ENCODE results near the gene MATCAP1. TPM values are rescaled to one million over a fixed set of nuclear protein-coding genes. Genes with fewer than 3 reads are reported as not detected.

The MATCAP1 gene
- total and polyA plus RNA-seq, 2 of the 4 experiments (the other 2 are of a cell fraction) = 8.2 to 43.9 TPM

GRCh38 chr16:67141391-67141790 is 42.4 kb downstream of the MATCAP1 start:
- Histone ChIP-seq H3K23ac (ENCODE audit: low read depth, low read length) (no peak overlapping the region), H4K91ac (ENCODE audit: insufficient read depth, low read depth, low read length) (no peak overlapping the region), H3K27me3 (ENCODE audit: control insufficient read depth, insufficient read depth, low read length) (no peaks in the 10 kb centered on the region), H2AFZ (replicated peaks; ENCODE audit: low read length, poor library complexity) (no peak overlapping the region), H3K4me3 (ENCODE audit: insufficient read depth, low read depth, low read length) (no peak overlapping the region), H2BK20ac (ENCODE audit: low read depth, low read length) (no peak overlapping the region), H2BK5ac (ENCODE audit: low read depth, low read length, poor library complexity, severe bottlenecking) (no peak overlapping the region), H3K9me3 (ENCODE audit: control insufficient read depth, insufficient read depth, low read length) (no peaks in the 10 kb centered on the region), H3K56ac (ENCODE audit: extremely low read depth, insufficient read depth, low read length) (no peak overlapping the region), H3K9ac (ENCODE audit: low read depth, low read length) (no peak overlapping the region), H3K14ac (replicated peaks; ENCODE audit: low read depth, low read length) (no peak overlapping the region), H3K27ac (ENCODE audit: insufficient read depth, low read length) (no peak overlapping the region), H4K20me1 (ENCODE audit: insufficient read depth, low read length) (no peaks in the 10 kb centered on the region; the same call in 1 of the 2 replicates), H4K8ac (ENCODE audit: low read depth in 2 of 2, low read length in 2 of 2) (no peak overlapping the region), H3K36me3 (ENCODE audit: control insufficient read depth, insufficient read depth, low read length) (peaks cover 63% of the 10 kb centered on the region), H2AK5ac (ENCODE audit: low read depth, low read length) (no peak overlapping the region), H3K9me1 (ENCODE audit: insufficient read depth, low read length) (no peaks in the 10 kb centered on the region; the same call in 1 of the 2 replicates), H4K5ac (ENCODE audit: low read depth, low read length) (no peak overlapping the region), H2AK9ac (replicated peaks; ENCODE audit: low read depth, low read length, poor library complexity) (no peak overlapping the region), H3K18ac (ENCODE audit: low read depth, low read length) (no peak overlapping the region), H3K4me1 (ENCODE audit: control insufficient read depth, insufficient read depth, low read length) (no peaks in the 10 kb centered on the region), H2BK120ac (ENCODE audit: low read depth, low read length) (no peak overlapping the region), H3K4me2 (ENCODE audit: low read depth, low read length) (no peak overlapping the region), H3K4ac (ENCODE audit: low read depth, low read length) (no peak overlapping the region), H2BK15ac (ENCODE audit: low read depth, low read length) (no peak overlapping the region), H3K79me1 (ENCODE audit: low read depth in 1 of 2, low read length in 2 of 2) (peaks cover 0 to 2% of the 10 kb centered on the region in 2 experiments; a peak in 1 of 4 replicates)
- no peak for ATAC-seq (ENCODE audit: low read depth)
- dilution Hi-C loops (cut with HindIII; ENCODE audit: low sequenced_read_pairs, unreplicated experiment) = no loop called here
- no peak for DNase-seq
- no peak for TF ChIP-seq BHLHE40 (IDR thresholded peaks at IDR 0.05; ENCODE audit: low read depth, low read length)
- no peak for TF ChIP-seq USF2 (IDR thresholded peaks at IDR 0.05; ENCODE audit: low read depth, low read length)
- TF ChIP-seq FOS (IDR thresholded peaks at IDR 0.05; ENCODE audit: low read depth, low read length) = no peak
- TF ChIP-seq RFX5 (IDR thresholded peaks at IDR 0.05; ENCODE audit: low read depth, low read length) = no peak
- no peak for TF ChIP-seq NFE2L2 (IDR thresholded peaks at IDR 0.05; ENCODE audit: low read depth, low read length)
- no peak for TF ChIP-seq CHD1 (IDR thresholded peaks at IDR 0.05; ENCODE audit: low read depth, low read length)
- TF ChIP-seq ELK1 (IDR thresholded peaks at IDR 0.05; ENCODE audit: borderline replicate concordance, low read depth, low read length) = no peak
- no peak for TF ChIP-seq SMC3 (IDR thresholded peaks at IDR 0.05; ENCODE audit: low read depth, low read length)
- TF ChIP-seq RAD21 (IDR thresholded peaks at IDR 0.05; ENCODE audit: low read length) = no peak
- no peak for TF ChIP-seq MAZ (IDR thresholded peaks at IDR 0.05; ENCODE audit: borderline replicate concordance, low read depth, low read length)
- TF ChIP-seq RCOR1 (IDR thresholded peaks at IDR 0.05; ENCODE audit: insufficient replicate concordance, low read length) = no peak
- no peak for TF ChIP-seq CEBPB (IDR thresholded peaks at IDR 0.05; ENCODE audit: low read depth, low read length)
- TF ChIP-seq MAFK (IDR thresholded peaks at IDR 0.05; ENCODE audit: low read depth, low read length) = no peak
- TF ChIP-seq POLR2A (IDR thresholded peaks at IDR 0.05; ENCODE audit: low read depth, low read length) = no peak
- no peak for TF ChIP-seq MXI1 (IDR thresholded peaks at IDR 0.05; ENCODE audit: borderline replicate concordance, low read depth, low read length)
- no peak for TF ChIP-seq CTCF (conservative IDR thresholded peaks at IDR 0.05; ENCODE audit: low read depth, low read length)
- no TSS peak for BruUV-seq (replicated peaks)
- ChIA-PET CTCF (no interaction called here), POLR2A (ENCODE audit: unreplicated experiment) (no interaction called here)
- intact Hi-C loops (cut with micrococcal nuclease) = no loop called here
- in situ Hi-C loops (cut with MboI; ENCODE audit: low sequenced_read_pairs) = no loop called here
- 98% methylated on average over 7 of the region's 13 CpGs; no CpG with 5 or more reads in 1 of the 2 experiments for WGBS, 2 experiments (ENCODE audit: extremely low coverage in 2 of 2, insufficient read length in 1 of 2)

Measured in IMR-90 (cell line).